GM12892 (cell line): Measurements from ENCODE around the gene ESPL1.

Experiments
- POLR2A ChIP-seq: IDR thresholded peaks from 2 replicates; pipeline ENCODE4 v1.6.1; 2011; ENCODE audit warnings: low read depth, low read length, control low read depth
- TAF1 ChIP-seq: IDR thresholded peaks from 2 replicates; pipeline ENCODE4 v1.6.1; 2011; ENCODE audit warnings: low read depth, mild to moderate bottlenecking, control low read depth, low read length, borderline replicate concordance

- TF ChIP-seq TAF1 (no peak), POLR2A (no peak)
Measured at GRCh38 chr12:53258541-53259539, 9.3 kb upstream of the ESPL1 start.
